ENCODE results near the gene USB1.

DNA sequence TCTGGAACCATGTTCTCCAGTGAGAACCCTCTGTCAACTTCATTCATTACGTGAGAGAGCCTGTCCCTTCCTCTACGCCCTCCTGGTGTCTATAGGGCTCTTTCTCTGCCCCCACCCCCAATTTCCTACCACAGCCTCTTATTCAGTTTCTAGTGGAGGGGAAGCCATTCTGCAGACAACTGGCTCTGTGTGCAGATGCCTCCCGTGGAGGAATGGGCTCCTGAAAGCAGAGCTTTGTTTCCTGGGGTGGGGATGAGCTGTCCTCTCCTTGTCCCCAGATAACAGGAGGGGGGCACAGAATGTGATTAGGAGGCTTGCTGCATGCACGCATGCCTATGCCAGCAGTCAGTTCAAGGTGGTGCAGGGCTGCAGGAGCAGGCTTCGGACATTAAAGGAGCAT, 55.9 kb downstream of the USB1 start:
- TF ChIP-seq EZH2 (IDR thresholded peaks at IDR 0.05; ENCODE audit: insufficient read depth, poor library complexity, severe bottlenecking) (no peak), EZH2phosphoT487 (IDR thresholded peaks at IDR 0.05; ENCODE audit: insufficient read depth, low read depth) (no peak)
